IMR-90 (cell line): ENCODE data around the gene CANX. TPM values are rescaled to one million over a fixed set of nuclear protein-coding genes. Genes with fewer than 3 reads are reported as not detected.

ENCODE experiments used
- ATAC-seq: fragments of 200-7000 bp; cut with Tn5 transposase; 2 replicates; pipeline ENCODE4 v1.9.1; 2020; ENCODE audit warnings: low read depth, mild to moderate bottlenecking, moderate library complexity
- BruUV-seq: library from RNA; stranded (reverse); fragments of 400-500 nt; replicated peaks from 2 replicates; lab custom pipeline; 2021; lab: Mats Ljungman, UMichigan
- CTCF ChIA-PET: fragments of 300-600 bp; formaldehyde crosslinking; extraction: SDS; loops from one replicate; lab custom pipeline; 2021; ENCODE audit warnings: antibody characterized with exemption; lab: Yijun Ruan, JAX
- POLR2A ChIA-PET: fragments of 300-600 bp; sonication (Branson Sonifier 250); formaldehyde crosslinking; loops from one replicate; lab custom pipeline; 2022; ENCODE audit warnings: antibody characterized with exemption; ENCODE audit not compliant: unreplicated experiment; lab: Charles Lee
- DNase-seq: peaks from one replicate; pipeline ENCODE4 v3.0.0; 2013
- H2AFZ ChIP-seq: replicated peaks from 2 replicates; pipeline ENCODE3; 2013; ENCODE audit warnings: low read length, mild to moderate bottlenecking; ENCODE audit not compliant: poor library complexity
- H2AK5ac ChIP-seq: 2 replicates; pipeline ENCODE4 v1.6.1; 2013; ENCODE audit warnings: low read depth, low read length, inconsistent platforms
- H2AK9ac ChIP-seq: replicated peaks from 2 replicates; pipeline ENCODE3; 2013; ENCODE audit warnings: mild to moderate bottlenecking, low read depth, low read length, moderate library complexity; ENCODE audit not compliant: poor library complexity
- H2BK120ac ChIP-seq: 2 replicates; pipeline ENCODE4 v1.6.1; 2013; ENCODE audit warnings: low read depth, low read length, inconsistent platforms
- H2BK15ac ChIP-seq: 3 replicates; pipeline ENCODE4 v1.6.1; 2013; ENCODE audit warnings: low read depth, low read length, inconsistent platforms
- H2BK20ac ChIP-seq: 2 replicates; pipeline ENCODE4 v1.6.1; 2013; ENCODE audit warnings: low read depth, mild to moderate bottlenecking, inconsistent platforms, low read length, moderate library complexity
- H2BK5ac ChIP-seq: 2 replicates; pipeline ENCODE4 v1.6.1; 2013; ENCODE audit warnings: mild to moderate bottlenecking, low read depth, low read length, inconsistent platforms; ENCODE audit not compliant: poor library complexity, severe bottlenecking
- H3K14ac ChIP-seq: replicated peaks from 2 replicates; pipeline ENCODE4 v1.6.1; 2013; ENCODE audit warnings: low read depth, low read length, inconsistent platforms
- H3K18ac ChIP-seq: 2 replicates; pipeline ENCODE4 v1.6.1; 2013; ENCODE audit warnings: low read depth, low read length, control low read depth
- H3K23ac ChIP-seq: 2 replicates; pipeline ENCODE4 v1.6.1; 2013; ENCODE audit warnings: low read depth, low read length, inconsistent platforms
- H3K27ac ChIP-seq: 2 replicates; pipeline ENCODE4 v1.5.1; 2013; ENCODE audit warnings: mild to moderate bottlenecking, control low read depth, low read length; ENCODE audit not compliant: insufficient read depth
- H3K27me3 ChIP-seq: 2 replicates; pipeline ENCODE4 v1.6.1; 2013; ENCODE audit warnings: low read length; ENCODE audit not compliant: control insufficient read depth, insufficient read depth
- H3K36me3 ChIP-seq: 2 replicates; pipeline ENCODE4 v1.6.1; 2013; ENCODE audit warnings: low read length, mixed read lengths; ENCODE audit not compliant: control insufficient read depth, insufficient read depth
- H3K4ac ChIP-seq: 2 replicates; pipeline ENCODE4 v1.6.1; 2013; ENCODE audit warnings: low read depth, low read length, inconsistent platforms
- H3K4me1 ChIP-seq: 2 replicates; pipeline ENCODE4 v1.6.1; 2013; ENCODE audit warnings: low read length, mixed read lengths; ENCODE audit not compliant: control insufficient read depth, insufficient read depth
- H3K4me2 ChIP-seq: 2 replicates; pipeline ENCODE4 v1.6.1; 2013; ENCODE audit warnings: low read depth, mild to moderate bottlenecking, control low read depth, low read length, moderate library complexity
- H3K4me3 ChIP-seq: 2 replicates; pipeline ENCODE4 v1.5.1; 2013; ENCODE audit warnings: low read depth, mild to moderate bottlenecking, control low read depth, low read length, moderate library complexity; ENCODE audit not compliant: insufficient read depth
- H3K56ac ChIP-seq: 2 replicates; pipeline ENCODE4 v1.6.1; 2013; ENCODE audit warnings: low read length, inconsistent platforms; ENCODE audit not compliant: insufficient read depth; ENCODE audit errors: extremely low read depth
- H3K79me1 ChIP-seq, 2 experiments: 2 replicates each; pipeline ENCODE4 v1.6.1; 2013; ENCODE audit warnings: low read length in 2 of 2, inconsistent platforms in 1 of 2, low read depth in 1 of 2
- H3K9ac ChIP-seq: 2 replicates; pipeline ENCODE4 v1.6.1; 2013; ENCODE audit warnings: low read depth, low read length, control low read depth
- H3K9me1 ChIP-seq: 2 replicates; pipeline ENCODE4 v1.6.1; 2013; ENCODE audit warnings: low read length, inconsistent platforms; ENCODE audit not compliant: insufficient read depth
- H3K9me3 ChIP-seq: 2 replicates; pipeline ENCODE4 v1.6.1; 2013; ENCODE audit warnings: low read length; ENCODE audit not compliant: control insufficient read depth, insufficient read depth
- H4K20me1 ChIP-seq: 2 replicates; pipeline ENCODE4 v1.6.1; 2013; ENCODE audit warnings: low read length, inconsistent platforms; ENCODE audit not compliant: insufficient read depth
- H4K5ac ChIP-seq: 2 replicates; pipeline ENCODE4 v1.6.1; 2013; ENCODE audit warnings: mild to moderate bottlenecking, low read depth, low read length, control low read depth
- H4K8ac ChIP-seq, 2 experiments: 2 replicates each; pipeline ENCODE4 v1.6.1; 2013; ENCODE audit warnings: low read depth in 2 of 2, low read length in 2 of 2, control low read depth in 1 of 2, inconsistent platforms in 1 of 2
- H4K91ac ChIP-seq: 2 replicates; pipeline ENCODE4 v1.6.1; 2013; ENCODE audit warnings: low read depth, low read length, inconsistent platforms; ENCODE audit not compliant: insufficient read depth
- BHLHE40 ChIP-seq: fragments of 150-350 bp; IDR thresholded peaks from 2 replicates; pipeline ENCODE4 v1.6.1; 2016; ENCODE audit warnings: mild to moderate bottlenecking, low read depth, low read length
- CHD1 ChIP-seq: IDR thresholded peaks from 2 replicates; pipeline ENCODE4 v1.6.1; 2012; ENCODE audit warnings: low read depth, low read length, improper control_type of control experiment
- FOS ChIP-seq: fragments of 150-350 bp; IDR thresholded peaks from 2 replicates; pipeline ENCODE4 v1.6.1; 2016; ENCODE audit warnings: low read depth, low read length
- MAZ ChIP-seq: IDR thresholded peaks from 2 replicates; pipeline ENCODE4 v1.6.1; 2012; ENCODE audit warnings: low read depth, mild to moderate bottlenecking, low read length, improper control_type of control experiment, moderate library complexity, borderline replicate concordance
- MXI1 ChIP-seq: IDR thresholded peaks from 2 replicates; pipeline ENCODE4 v1.6.1; 2012; ENCODE audit warnings: low read depth, mild to moderate bottlenecking, low read length, moderate library complexity, borderline replicate concordance
- NFE2L2 ChIP-seq: fragments of 150-350 bp; IDR thresholded peaks from 2 replicates; pipeline ENCODE4 v1.6.1; 2016; ENCODE audit warnings: low read depth, mild to moderate bottlenecking, low read length
- POLR2A ChIP-seq: IDR thresholded peaks from 2 replicates; pipeline ENCODE4 v1.6.1; 2012; ENCODE audit warnings: mild to moderate bottlenecking, low read depth, low read length
- RAD21 ChIP-seq: IDR thresholded peaks from 2 replicates; pipeline ENCODE4 v1.6.1; 2012; ENCODE audit warnings: low read length, improper control_type of control experiment
- RFX5 ChIP-seq: IDR thresholded peaks from 2 replicates; pipeline ENCODE4 v1.8.0; 2012; ENCODE audit warnings: low read depth, mild to moderate bottlenecking, low read length, moderate library complexity
- SMC3 ChIP-seq: fragments of 150-350 bp; IDR thresholded peaks from 2 replicates; pipeline ENCODE4 v1.6.1; 2016; ENCODE audit warnings: low read depth, mild to moderate bottlenecking, antibody characterized with exemption, low read length, moderate library complexity
- WGBS, 2 experiments: methylation state at CpG; one replicate each; pipeline versions ENCODE4 v1.1.5 to v1.1.7; 2013; ENCODE audit warnings: missing lambda C conversion rate in 2 of 2; ENCODE audit not compliant: insufficient read length in 1 of 2; ENCODE audit errors: extremely low coverage in 2 of 2; 5-methylcytosine and 5-hydroxymethylcytosine counted together
- dilution Hi-C: fragments of 300-500 bp; cut with HindIII; formaldehyde crosslinking; loops from one replicate; pipeline ENCODE4 v1.14.3; 2018; ENCODE audit warnings: low sequenced_read_pairs; ENCODE audit not compliant: unreplicated experiment
- in situ Hi-C: fragments of 300-500 bp; cut with MboI; formaldehyde crosslinking; loops from 3 replicates; pipeline ENCODE4 v1.14.3; 2019; ENCODE audit warnings: low sequenced_read_pairs, inconsistent platforms, mixed read lengths
- intact Hi-C: fragments of 100-400 bp; cut with micrococcal nuclease; formaldehyde crosslinking; loops from 2 replicates; pipeline ENCODE4 v1.10.0; 2022
- polyA plus RNA-seq, 3 experiments: library from polyadenylated mRNA; depleted of rRNA; stranded (reverse); fragments of >200 nt; gene quantifications; 2 replicates each; pipeline ENCODE4 v1.2.3, GENCODE V29; 2012; ENCODE audit warnings: low replicate concordance in 1 of 3
- total RNA-seq: library from RNA; depleted of rRNA; stranded (reverse); fragments of >200 nt; gene quantifications from 2 replicates; pipeline ENCODE4 v1.2.3, GENCODE V29; 2012
- TF ChIP-seq, protein P1 (sequence below): conservative IDR thresholded peaks from 2 replicates; pipeline ENCODE4 v1.5.1; 2012; ENCODE audit warnings: mild to moderate bottlenecking, low read depth, low read length, improper control_type of control experiment

Gene CANX
- total and polyA plus RNA-seq, 2 of the 4 experiments (the other 2 are of a cell fraction) = 216 to 345 TPM

DNA sequence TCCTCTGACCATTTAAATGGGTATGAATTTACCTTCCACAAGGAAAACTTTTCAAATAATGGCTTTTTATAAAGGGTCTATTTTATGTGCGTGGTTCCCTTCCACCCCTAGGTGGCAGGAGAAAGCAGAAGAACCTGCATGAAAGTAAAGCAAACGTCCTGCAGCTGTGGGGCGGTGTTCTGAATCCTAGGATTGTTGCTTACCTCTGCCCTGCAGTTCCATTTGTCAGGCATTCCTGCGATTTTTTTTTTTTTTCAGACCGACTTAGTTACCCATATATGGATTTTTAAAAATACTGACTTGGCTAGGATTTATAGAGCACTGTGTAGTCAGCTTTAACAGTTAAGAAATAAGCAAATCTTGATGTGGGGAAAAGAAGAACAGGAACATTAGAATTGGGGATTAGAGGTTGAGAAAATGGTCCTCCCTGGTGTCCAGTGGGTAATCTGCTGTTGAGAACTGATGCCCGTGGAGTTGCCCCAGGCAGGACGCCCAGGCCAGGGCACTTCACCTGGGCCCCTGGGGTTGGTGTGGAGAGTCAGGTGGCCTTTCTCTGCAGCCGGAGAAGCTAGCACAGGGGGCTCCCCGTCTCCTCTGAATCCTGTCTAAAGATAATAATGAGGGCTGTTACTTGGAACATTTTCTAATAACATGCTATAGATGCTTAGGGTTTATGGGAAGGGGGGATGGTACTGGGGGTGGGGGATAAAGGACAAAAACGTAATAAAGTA is 64.6 kb downstream of the CANX start:
- Histone ChIP-seq H3K9ac (peak overlapping the region; percentile 60), H3K56ac (peak overlapping the region; percentile 51; the same call in 1 of the 2 replicates), H4K91ac (peak overlapping the region; percentile 70), H2BK15ac (peak overlapping the region; percentile 36; the same call in 1 of the 3 replicates), H2AK5ac (peak overlapping the region; percentile 98), H3K4me2 (peak overlapping the region; percentile 17; the same call in 1 of the 2 replicates), H3K79me1 (peaks cover 40 to 76% of the 10 kb centered on the region in 2 experiments), H2BK20ac (peak overlapping the region; percentile 29; the same call in 1 of the 2 replicates), H3K4ac (peak overlapping the region; percentile 91), H3K23ac (peak overlapping the region; percentile 96; the same call in 1 of the 2 replicates), H3K9me1 (peaks cover 35% of the 10 kb centered on the region), H4K5ac (no peak overlapping the region; the same call in 1 of the 2 replicates), H3K27me3 (no peaks in the 10 kb centered on the region), H2AFZ (no peak overlapping the region), H2AK9ac (peak overlapping the region; percentile 63), H3K9me3 (no peaks in the 10 kb centered on the region), H3K4me3 (no peak overlapping the region), H2BK120ac (peak overlapping the region; percentile 78), H3K27ac (peak overlapping the region; percentile 90), H2BK5ac (peak overlapping the region; percentile 57), H4K8ac (peak overlapping the region; percentile 49 to 66), H3K36me3 (peaks cover 19% of the 10 kb centered on the region), H3K18ac (no peak overlapping the region), H3K14ac (peak overlapping the region; percentile 86), H4K20me1 (peaks cover 53% of the 10 kb centered on the region), H3K4me1 (peaks cover 39% of the 10 kb centered on the region)
- ChIA-PET POLR2A (no interaction called here), CTCF (interaction anchor here (0.6 to 1.6 kb wide), 9 partner anchors 8 to 1411 kb away, joined by 3 to 6 read pairs (median 4); partner anchors contain the start of gene MAML1)
- in situ Hi-C loops (no loop called here), intact Hi-C loops (loop anchor here (1.0 to 2.0 kb wide), 2 partner anchors 31 to 33 kb away; partner anchors contain the start of gene MAML1), dilution Hi-C loops (no loop called here)
- BruUV-seq = no TSS peak
- TF ChIP-seq POLR2A (no peak), SMC3 (peak; percentile 49; the same call in 1 of the 2 replicates), CHD1 (no peak), RAD21 (peak; percentile 72), FOS (no peak), RFX5 (no peak), MXI1 (no peak), MAZ (peak; percentile 16; the same call in 1 of the 2 replicates), NFE2L2 (no peak), BHLHE40 (no peak)
- TF ChIP-seq, protein P1, sequence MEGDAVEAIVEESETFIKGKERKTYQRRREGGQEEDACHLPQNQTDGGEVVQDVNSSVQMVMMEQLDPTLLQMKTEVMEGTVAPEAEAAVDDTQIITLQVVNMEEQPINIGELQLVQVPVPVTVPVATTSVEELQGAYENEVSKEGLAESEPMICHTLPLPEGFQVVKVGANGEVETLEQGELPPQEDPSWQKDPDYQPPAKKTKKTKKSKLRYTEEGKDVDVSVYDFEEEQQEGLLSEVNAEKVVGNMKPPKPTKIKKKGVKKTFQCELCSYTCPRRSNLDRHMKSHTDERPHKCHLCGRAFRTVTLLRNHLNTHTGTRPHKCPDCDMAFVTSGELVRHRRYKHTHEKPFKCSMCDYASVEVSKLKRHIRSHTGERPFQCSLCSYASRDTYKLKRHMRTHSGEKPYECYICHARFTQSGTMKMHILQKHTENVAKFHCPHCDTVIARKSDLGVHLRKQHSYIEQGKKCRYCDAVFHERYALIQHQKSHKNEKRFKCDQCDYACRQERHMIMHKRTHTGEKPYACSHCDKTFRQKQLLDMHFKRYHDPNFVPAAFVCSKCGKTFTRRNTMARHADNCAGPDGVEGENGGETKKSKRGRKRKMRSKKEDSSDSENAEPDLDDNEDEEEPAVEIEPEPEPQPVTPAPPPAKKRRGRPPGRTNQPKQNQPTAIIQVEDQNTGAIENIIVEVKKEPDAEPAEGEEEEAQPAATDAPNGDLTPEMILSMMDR = peak; percentile 93
- WGBS, 2 experiments = 0% methylated on average over 1 of the region's 10 CpGs; no CpG with 5 or more reads in 1 of the 2 experiments
- DNase-seq (peak; percentile 91), ATAC-seq (peak; percentile 77)
